Measurements from ENCODE around the gene MOSPD2.

- TF ChIP-seq CTCF (IDR thresholded peaks at IDR 0.05), result no peak
- no peak for TF ChIP-seq POLR2A (IDR thresholded peaks at IDR 0.05)
- TF ChIP-seq POLR2AphosphoS5 (IDR thresholded peaks at IDR 0.05), result no peak
- TF ChIP-seq EP300 (IDR thresholded peaks at IDR 0.05; ENCODE audit: low read depth), result no peak
Measured at GRCh38 chrX:14923761-14924160, 50.5 kb downstream of the MOSPD2 start.

Data from transverse colon (tissue), 4 donors.